ENCODE data around the gene ALDH5A1. TPM values are rescaled to one million over a fixed set of nuclear protein-coding genes. Genes with fewer than 3 reads are reported as not detected.

The ALDH5A1 gene
- total and polyA plus RNA-seq, 10 of the 15 experiments (the other 5 are each of a cell fraction or from before 2014, with no cell fraction given) = 2.6 to 13.8 (median 9.3) TPM

GRCh38 chr6:24584382-24584720 is 89.6 kb downstream of the ALDH5A1 start:
- in situ Hi-C loops (cut with MboI) = loop anchor here (5.0 to 10.0 kb wide), 2 partner anchors 113 to 430 kb away; no protein-coding TSS in a partner anchor
- ATAC-seq = no peak
- no peak for FAIRE-seq

More at GRCh38 chr6:24584382-24584720, 89.6 kb downstream of the ALDH5A1 start:
- H3K27ac ChIP-seq (ENCODE audit: control insufficient read depth, insufficient read depth) = no peak overlapping the region
- RAD21 ChIA-PET (ENCODE audit: unreplicated experiment) = interaction anchor here (0.6 to 1.6 kb wide), 8 partner anchors 8 to 434 kb away, joined by 3 to 4 read pairs (median 4); partner anchors contain the start of gene ALDH5A1
- CTCF ChIA-PET = interaction anchor here (0.6 to 8.9 kb wide), 39 partner anchors 10 to 487 kb away, joined by 3 to 118 read pairs (median 4); partner anchors contain the start of genes ACOT13 and C6orf62
- H4K20me1 ChIP-seq (ENCODE audit: control insufficient read depth, insufficient read depth) = no peaks in the 10 kb centered on the region
- SMC1A ChIA-PET (ENCODE audit: uncharacterized antibody, unreplicated experiment) = interaction anchor here (0.7 to 4.0 kb wide), 13 partner anchors 8 to 434 kb away, joined by 3 to 34 read pairs (median 4); no protein-coding TSS in a partner anchor
- intact Hi-C loops (cut with micrococcal nuclease; ENCODE audit: unreplicated experiment) = loop anchor here (5.0 kb wide), 2 partner anchors 152 to 302 kb away; no protein-coding TSS in a partner anchor
- H2AFZ ChIP-seq (ENCODE audit: control insufficient read depth, low read depth, low read length) = no peak overlapping the region
- H3K36me3 ChIP-seq (ENCODE audit: control insufficient read depth in 2 of 2, insufficient read depth in 2 of 2, low read length in 1 of 2) = no peaks in the 10 kb centered on the region
- H3K9ac ChIP-seq (ENCODE audit: control insufficient read depth, insufficient read depth, low read length) = no peak overlapping the region
- no peak overlapping the region for H3K4me3 ChIP-seq
- no peaks in the 10 kb centered on the region for H3K9me3 ChIP-seq (replicated peaks; ENCODE audit: control insufficient read depth, insufficient read depth, low read length)
- BruUV-seq (replicated peaks) = no TSS peak
- no peak overlapping the region for H3K4me2 ChIP-seq (ENCODE audit: control insufficient read depth, insufficient read depth)
- no peaks in the 10 kb centered on the region for H3K27me3 ChIP-seq (replicated peaks in 1 of 2; ENCODE audit: control insufficient read depth in 2 of 2, insufficient read depth in 2 of 2, low read length in 1 of 2)
- H3K79me2 ChIP-seq (ENCODE audit: control insufficient read depth, insufficient read depth, low read length) = no peaks in the 10 kb centered on the region
- H3K4me1 ChIP-seq (ENCODE audit: control insufficient read depth, insufficient read depth, low read length) = no peaks in the 10 kb centered on the region
- 91% methylated on average over 2 of the region's 2 CpGs for WGBS (ENCODE audit: insufficient coverage, insufficient replicate concordance, low lambda C conversion rate, missing lambda C conversion rate)
- POLR2A ChIA-PET = interaction anchor here (0.6 kb wide), 1 partner anchor 418 kb away, joined by 4 read pairs; no protein-coding TSS in a partner anchor
- no peak for DNase-seq (ENCODE audit: low read depth, low spot score)
- TF ChIP-seq SUZ12 (IDR thresholded peaks at IDR 0.05; ENCODE audit: unreplicated experiment) (no peak), TCF12 (IDR thresholded peaks at IDR 0.05; ENCODE audit: low read depth, low read length) (no peak), SREBF1 (IDR thresholded peaks at IDR 0.05; ENCODE audit: low read length) (no peak), TBL1XR1 (IDR thresholded peaks at IDR 0.05; ENCODE audit: low read depth, low read length) (no peak), ZNF384 (IDR thresholded peaks at IDR 0.05; ENCODE audit: borderline replicate concordance, low read depth, low read length) (no peak), CREB1 (IDR thresholded peaks at IDR 0.05; ENCODE audit: low read depth) (no peak), CBX5 (IDR thresholded peaks at IDR 0.05; ENCODE audit: low read depth) (no peak), ATF3 (IDR thresholded peaks at IDR 0.05; ENCODE audit: borderline replicate concordance, extremely low read depth, low read depth, low read length) (no peak), ATF7 (IDR thresholded peaks at IDR 0.05; ENCODE audit: low read depth) (no peak), EGR1 (IDR thresholded peaks at IDR 0.05; ENCODE audit: borderline replicate concordance in 1 of 2, low read depth in 2 of 2, low read length in 2 of 2) (no peak), YBX1 (IDR thresholded peaks at IDR 0.05) (no peak), STAT1 (conservative IDR thresholded peaks at IDR 0.05) (no peak), NKRF (conservative IDR thresholded peaks at IDR 0.05) (no peak)
- TF ChIP-seq, protein P1, sequence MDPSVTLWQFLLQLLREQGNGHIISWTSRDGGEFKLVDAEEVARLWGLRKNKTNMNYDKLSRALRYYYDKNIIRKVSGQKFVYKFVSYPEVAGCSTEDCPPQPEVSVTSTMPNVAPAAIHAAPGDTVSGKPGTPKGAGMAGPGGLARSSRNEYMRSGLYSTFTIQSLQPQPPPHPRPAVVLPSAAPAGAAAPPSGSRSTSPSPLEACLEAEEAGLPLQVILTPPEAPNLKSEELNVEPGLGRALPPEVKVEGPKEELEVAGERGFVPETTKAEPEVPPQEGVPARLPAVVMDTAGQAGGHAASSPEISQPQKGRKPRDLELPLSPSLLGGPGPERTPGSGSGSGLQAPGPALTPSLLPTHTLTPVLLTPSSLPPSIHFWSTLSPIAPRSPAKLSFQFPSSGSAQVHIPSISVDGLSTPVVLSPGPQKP (IDR thresholded peaks at IDR 0.05; ENCODE audit: low read depth, low read length) = no peak
